Muscle of leg (tissue), 9 donors: Measurements from ENCODE around the gene NAA30. TPM values are rescaled to one million over a fixed set of nuclear protein-coding genes. Genes with fewer than 3 reads are reported as not detected.

Source experiments
- polyA plus RNA-seq, 8 donors: library from polyadenylated mRNA; unstranded; fragments of 120-200 nt; gene quantifications; one replicate each; pipeline versions ENCODE4 v1.2.1 to v1.2.3, GENCODE V29; 2013; ENCODE audit warnings: inconsistent platforms in 1 of 8, low replicate concordance in 1 of 8; ENCODE audit not compliant: insufficient read length in 8 of 8, insufficient read depth in 1 of 8
- total RNA-seq: library from RNA; stranded (reverse); fragments of 120-200 nt; gene quantifications from one replicate; pipeline ENCODE4 v1.2.4, GENCODE V29; 2013

Gene NAA30
- total and polyA plus RNA-seq, 9 donors, result 15.8 to 25.0 (median 22.3) TPM

Other genes with a start within 250 kb of the NAA30 start
- 51.2 TPM for gene EXOC5, start 121.7 kb upstream of the NAA30 start, total RNA-seq
- 10 to 100 TPM; 37.8 to 64.7 (median 58.1) TPM for gene EXOC5, start 121.7 kb upstream of the NAA30 start, polyA plus RNA-seq
- 22.9 TPM for gene AP5M1, start 121.6 kb upstream of the NAA30 start, total RNA-seq
- 10 to 100 TPM; 25.7 to 36.1 (median 32.2) TPM for gene AP5M1, start 121.6 kb upstream of the NAA30 start, polyA plus RNA-seq
- gene CCDC198, start 103.3 kb downstream of the NAA30 start, total RNA-seq, result not detected
- 1 to 10 TPM in 1 of 8 donors, under 1 TPM in 4, not detected in 3; 0.14 to 5.1 (median 0.40) TPM for gene CCDC198, start 103.3 kb downstream of the NAA30 start, polyA plus RNA-seq